ENCODE data around the gene UST.

Gene UST

DNA sequence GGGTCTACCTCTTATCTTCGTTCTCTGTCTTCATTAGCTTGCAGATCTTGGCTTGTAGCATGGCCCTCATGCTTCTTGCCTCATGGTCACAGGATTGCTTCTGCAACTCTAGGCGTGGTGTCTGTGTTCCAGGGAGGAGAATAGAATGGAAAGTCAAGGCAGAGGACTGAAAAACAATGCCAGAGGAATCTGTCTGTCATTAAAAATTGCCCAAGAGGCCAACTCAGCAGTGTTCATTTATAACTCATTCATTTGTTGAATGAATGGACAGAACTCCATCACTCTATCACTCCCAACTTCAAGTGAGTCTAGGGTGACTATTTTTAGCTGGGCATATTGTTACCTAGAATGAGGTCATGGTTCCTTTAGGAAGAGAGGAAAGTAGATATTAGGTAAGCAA, 179.6 kb downstream of the UST start:
- no peak for DNase-seq (ENCODE audit: extremely low spot score)
- TF ChIP-seq CTCF (IDR thresholded peaks at IDR 0.05; ENCODE audit: control extremely low read depth, extremely low read depth, low read depth, missing control alignments) = no peak
- ChIA-PET POLR2A (no interaction called here), CTCF (interaction anchor here (0.9 kb wide), 1 partner anchor 30 kb away, joined by 4 read pairs; no protein-coding TSS in a partner anchor)

DNA sequence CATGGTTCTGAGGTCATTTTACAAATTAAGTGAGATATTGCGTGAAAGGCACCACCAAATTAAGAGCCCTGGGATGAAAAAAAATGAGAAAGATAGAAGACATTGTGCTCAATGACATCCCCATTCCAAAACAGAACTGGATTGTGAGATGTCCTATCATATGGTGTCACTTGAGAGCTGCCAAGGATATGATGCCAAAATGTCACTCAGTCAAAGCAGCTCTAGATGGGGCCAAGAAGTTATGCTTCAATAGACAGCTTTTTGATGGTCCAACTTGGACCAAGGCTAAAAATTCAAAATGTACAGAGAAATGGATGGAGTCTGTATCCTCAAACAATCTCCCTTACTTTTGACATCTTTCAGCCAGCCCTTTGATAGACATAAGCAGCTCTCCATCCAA, 180.8 kb downstream of the UST start:
- POLR2A ChIA-PET = no interaction called here
- CTCF ChIA-PET = interaction anchor here (1.0 to 3.5 kb wide), 5 partner anchors 9 to 29 kb away, joined by 3 to 9 read pairs (median 3); no protein-coding TSS in a partner anchor
- DNase-seq (ENCODE audit: extremely low spot score) = no peak

DNA sequence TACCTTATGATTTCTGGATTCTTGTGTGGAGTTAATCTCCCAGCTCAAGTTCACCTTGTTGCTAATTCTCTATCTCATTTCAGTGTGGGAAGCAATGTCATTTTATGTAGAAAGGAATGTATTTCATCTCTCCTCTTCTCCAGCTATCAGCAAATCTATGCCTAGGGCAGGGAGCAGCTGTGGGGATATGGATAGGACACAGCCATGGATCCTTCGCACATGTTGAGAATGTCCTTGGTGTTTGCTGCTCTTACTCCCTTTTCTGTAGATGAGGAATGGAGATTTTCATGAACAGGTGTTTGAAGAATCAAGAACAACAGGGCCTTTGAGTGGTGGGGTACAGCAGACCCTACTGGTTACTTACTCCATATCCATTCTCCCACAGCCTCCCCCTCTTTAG, 182.0 kb downstream of the UST start:
- TF ChIP-seq CTCF (IDR thresholded peaks at IDR 0.05; ENCODE audit: control extremely low read depth, extremely low read depth, low read depth, missing control alignments) = no peak
- POLR2A ChIA-PET = no interaction called here
- CTCF ChIA-PET = interaction anchor here (3.5 kb wide), 1 partner anchor 10 kb away, joined by 9 read pairs; no protein-coding TSS in a partner anchor
- DNase-seq (ENCODE audit: extremely low spot score) = no peak

More for the DNA sequence above, 180.8 kb downstream of the UST start:
- TF ChIP-seq CTCF (IDR thresholded peaks at IDR 0.05; ENCODE audit: control extremely low read depth, extremely low read depth, low read depth, missing control alignments) = no peak

DNA sequence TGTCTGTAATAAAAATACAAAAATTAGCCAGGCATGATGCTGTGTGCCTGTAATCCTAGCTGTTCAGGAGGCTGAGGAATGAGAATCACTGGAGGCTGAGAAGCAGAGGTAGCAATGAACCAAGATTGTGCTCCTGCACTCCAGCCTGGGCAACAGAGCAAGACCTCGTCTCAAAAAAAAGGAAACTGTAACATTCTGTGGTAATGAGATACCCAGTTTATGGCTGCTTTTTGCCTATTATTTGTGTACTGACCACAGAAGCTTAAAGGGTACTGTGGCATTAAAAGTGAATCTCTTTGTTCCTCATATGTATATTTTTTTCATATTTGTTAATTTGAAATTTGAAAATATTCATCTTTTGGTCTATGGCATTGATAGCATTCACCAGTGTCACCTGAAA, 185.4 kb downstream of the UST start:
- no peak for DNase-seq (ENCODE audit: extremely low spot score)
- ChIA-PET CTCF (no interaction called here), POLR2A (no interaction called here)
- TF ChIP-seq CTCF (IDR thresholded peaks at IDR 0.05; ENCODE audit: control extremely low read depth, extremely low read depth, low read depth, missing control alignments) = no peak

DNA sequence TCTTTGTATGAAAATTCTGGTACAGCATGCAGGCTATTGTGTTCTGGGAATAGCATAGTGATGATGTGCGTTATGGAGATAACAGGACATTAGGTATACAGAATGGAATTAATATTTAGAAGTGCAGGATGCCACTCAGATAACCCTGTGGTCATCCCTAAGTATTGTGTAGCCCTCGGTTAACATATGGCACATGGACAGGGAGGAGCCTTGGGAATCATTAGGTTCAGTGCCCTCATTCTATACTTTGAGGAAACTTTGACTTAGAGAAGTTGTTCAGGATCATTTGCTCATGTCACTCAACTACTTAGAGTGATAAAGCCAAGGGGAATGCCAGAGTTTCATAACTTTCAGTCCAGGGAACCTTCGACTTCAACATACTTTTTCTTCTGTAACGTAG, 185.9 kb downstream of the UST start:
- TF ChIP-seq CTCF (IDR thresholded peaks at IDR 0.05; ENCODE audit: control extremely low read depth, extremely low read depth, low read depth, missing control alignments) = no peak
- POLR2A ChIA-PET = no interaction called here
- no peak for DNase-seq (ENCODE audit: extremely low spot score)
- CTCF ChIA-PET = no interaction called here

- CTCF ChIA-PET = interaction anchor here (0.7 to 3.0 kb wide), 4 partner anchors 12 to 357 kb away, joined by 3 to 8 read pairs (median 4); no protein-coding TSS in a partner anchor
- DNase-seq (ENCODE audit: extremely low spot score) = no peak
- POLR2A ChIA-PET = no interaction called here
- TF ChIP-seq CTCF (IDR thresholded peaks at IDR 0.05; ENCODE audit: control extremely low read depth, extremely low read depth, low read depth, missing control alignments) = no peak
These were observed 187.7 kb downstream of the UST start for GRCh38 chr6:148934539-148934938.

GRCh38 chr6:148934961-148935360, 188.1 kb downstream of the UST start:
- CTCF ChIA-PET = interaction anchor here (0.7 to 3.0 kb wide), 4 partner anchors 11 to 358 kb away, joined by 3 to 8 read pairs (median 4); no protein-coding TSS in a partner anchor
- POLR2A ChIA-PET = no interaction called here
- DNase-seq (ENCODE audit: extremely low spot score) = no peak
- no peak for TF ChIP-seq CTCF (IDR thresholded peaks at IDR 0.05; ENCODE audit: control extremely low read depth, extremely low read depth, low read depth, missing control alignments)

Data from GM10248 (cell line).